ENCODE data around the gene FLVCR2.

FLVCR2 gene

DNA sequence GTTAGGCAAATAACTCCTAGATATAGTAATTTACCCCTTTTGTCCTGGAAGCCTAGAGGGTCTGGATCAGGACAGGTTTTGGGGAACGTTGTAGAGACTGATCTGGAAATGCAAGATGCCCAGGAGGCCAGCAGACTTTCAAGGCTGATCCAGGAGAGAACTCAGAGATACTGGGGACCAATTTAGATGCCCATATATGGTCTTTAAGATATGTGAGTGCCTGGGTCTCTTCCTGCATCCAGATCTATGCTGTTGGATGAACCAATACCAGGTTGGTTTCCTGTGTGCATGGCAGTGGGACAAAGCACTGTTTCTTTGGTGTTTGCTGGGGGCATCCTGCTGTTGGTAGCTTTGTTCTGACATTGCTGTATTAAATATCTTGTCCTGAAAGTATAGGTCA, 76.8 kb downstream of the FLVCR2 start:
- H2BK5ac ChIP-seq (ENCODE audit: low read depth, low read length, poor library complexity, severe bottlenecking), result no peak overlapping the region
- no peak overlapping the region for H3K27ac ChIP-seq (ENCODE audit: low read length, poor library complexity, severe bottlenecking)
- no peak overlapping the region for H4K8ac ChIP-seq (ENCODE audit: low read length)
- no peak overlapping the region for H2BK12ac ChIP-seq (ENCODE audit: low read length in 2 of 2)
- H3K9me3 ChIP-seq (ENCODE audit: control insufficient read depth, low read length), result no peaks in the 10 kb centered on the region
- no peak overlapping the region for H2AFZ ChIP-seq (ENCODE audit: low read depth, low read length)
- H3K27me3 ChIP-seq (ENCODE audit: control insufficient read depth in 1 of 2, insufficient read depth in 1 of 2, low read length in 2 of 2), result no peaks in the 10 kb centered on the region
- H3K14ac ChIP-seq (ENCODE audit: low read length in 2 of 2), result no peak overlapping the region
- H3K4me1 ChIP-seq (ENCODE audit: control insufficient read depth, insufficient read depth, low read depth, low read length), result peaks cover 9% of the 10 kb centered on the region
- H2BK15ac ChIP-seq (ENCODE audit: low read depth, poor library complexity, severe bottlenecking), result no peak overlapping the region
- H3K4ac ChIP-seq (ENCODE audit: low read depth in 1 of 2, low read length in 2 of 2), result no peak overlapping the region
- H3K23ac ChIP-seq (ENCODE audit: low read length in 2 of 2), result no peak overlapping the region
- H3K36me3 ChIP-seq (ENCODE audit: control insufficient read depth in 1 of 2, insufficient read depth in 2 of 2, low read depth in 1 of 2, low read length in 2 of 2), result peaks cover 30 to 59% of the 10 kb centered on the region in 2 experiments
- H2BK120ac ChIP-seq (ENCODE audit: low read depth, low read length), result peak overlapping the region; percentile 68
- H3K9ac ChIP-seq (ENCODE audit: low read length), result no peak overlapping the region
- peaks cover 40% of the 10 kb centered on the region for H3K79me1 ChIP-seq (replicated peaks; ENCODE audit: low read length, poor library complexity, severe bottlenecking)
- no peak overlapping the region for H2AK5ac ChIP-seq (ENCODE audit: low read length, severe bottlenecking)
- DNase-seq, result no peak
- H3K4me3 ChIP-seq (ENCODE audit: insufficient read depth in 1 of 2, low read depth in 1 of 2, low read length in 2 of 2), result no peak overlapping the region
- no peak overlapping the region for H3K4me2 ChIP-seq (ENCODE audit: low read length, poor library complexity, severe bottlenecking)
- no peak overlapping the region for H3K18ac ChIP-seq (ENCODE audit: low read depth in 1 of 2, low read length in 2 of 2)
- H4K91ac ChIP-seq (ENCODE audit: low read length), result no peak overlapping the region
- 0% methylated on average over 1 of the region's 1 CpG for WGBS

DNA sequence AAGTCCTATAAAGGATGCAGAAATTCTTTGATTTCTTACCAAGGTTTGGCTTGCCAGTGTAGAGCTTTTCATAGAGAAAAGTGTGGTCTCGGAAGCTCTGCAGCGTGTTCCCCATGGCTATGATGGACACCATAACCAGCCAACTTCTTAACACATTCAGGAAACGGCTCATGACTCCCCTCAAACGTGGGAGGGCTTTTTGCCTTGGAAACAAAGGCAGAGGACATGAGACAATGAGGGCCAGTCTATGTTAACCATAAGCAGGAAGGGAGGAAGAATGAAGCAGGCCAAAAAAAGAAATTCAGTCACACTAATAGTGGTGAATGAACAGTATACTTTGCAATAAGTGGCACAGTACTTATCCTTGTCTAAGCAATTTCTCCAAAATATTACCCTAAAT, 78.9 kb downstream of the FLVCR2 start:
- no peaks in the 10 kb centered on the region for H3K27me3 ChIP-seq (ENCODE audit: control insufficient read depth in 1 of 2, insufficient read depth in 1 of 2, low read length in 2 of 2)
- H3K27ac ChIP-seq (ENCODE audit: low read length, poor library complexity, severe bottlenecking), result no peak overlapping the region
- H2BK12ac ChIP-seq (ENCODE audit: low read length in 2 of 2), result no peak overlapping the region
- no peak overlapping the region for H2AFZ ChIP-seq (ENCODE audit: low read depth, low read length)
- no peak for DNase-seq
- no peak overlapping the region for H2BK120ac ChIP-seq (ENCODE audit: low read depth, low read length)
- H2BK15ac ChIP-seq (ENCODE audit: low read depth, poor library complexity, severe bottlenecking), result no peak overlapping the region
- no peak overlapping the region for H3K18ac ChIP-seq (ENCODE audit: low read depth in 1 of 2, low read length in 2 of 2)
- no peak overlapping the region for H4K91ac ChIP-seq (ENCODE audit: low read length)
- H2AK5ac ChIP-seq (ENCODE audit: low read length, severe bottlenecking), result no peak overlapping the region
- peaks cover 5% of the 10 kb centered on the region for H3K4me1 ChIP-seq (ENCODE audit: control insufficient read depth, insufficient read depth, low read depth, low read length)
- no peak overlapping the region for H2BK5ac ChIP-seq (ENCODE audit: low read depth, low read length, poor library complexity, severe bottlenecking)
- H3K14ac ChIP-seq (ENCODE audit: low read length in 2 of 2), result no peak overlapping the region
- H3K79me1 ChIP-seq (replicated peaks; ENCODE audit: low read length, poor library complexity, severe bottlenecking), result peaks cover 27% of the 10 kb centered on the region
- no peak overlapping the region for H3K23ac ChIP-seq (ENCODE audit: low read length in 2 of 2)
- H4K8ac ChIP-seq (ENCODE audit: low read length), result no peak overlapping the region
- H3K9ac ChIP-seq (ENCODE audit: low read length), result no peak overlapping the region
- H3K36me3 ChIP-seq (ENCODE audit: control insufficient read depth in 1 of 2, insufficient read depth in 2 of 2, low read depth in 1 of 2, low read length in 2 of 2), result peaks cover 13 to 38% of the 10 kb centered on the region in 2 experiments
- H3K9me3 ChIP-seq (ENCODE audit: control insufficient read depth, low read length), result no peaks in the 10 kb centered on the region
- 94% methylated on average over 3 of the region's 4 CpGs for WGBS
- no peak overlapping the region for H3K4me2 ChIP-seq (ENCODE audit: low read length, poor library complexity, severe bottlenecking)
- no peak overlapping the region for H3K4me3 ChIP-seq (ENCODE audit: insufficient read depth in 1 of 2, low read depth in 1 of 2, low read length in 2 of 2)
- no peak overlapping the region for H3K4ac ChIP-seq (ENCODE audit: low read depth in 1 of 2, low read length in 2 of 2)

DNA sequence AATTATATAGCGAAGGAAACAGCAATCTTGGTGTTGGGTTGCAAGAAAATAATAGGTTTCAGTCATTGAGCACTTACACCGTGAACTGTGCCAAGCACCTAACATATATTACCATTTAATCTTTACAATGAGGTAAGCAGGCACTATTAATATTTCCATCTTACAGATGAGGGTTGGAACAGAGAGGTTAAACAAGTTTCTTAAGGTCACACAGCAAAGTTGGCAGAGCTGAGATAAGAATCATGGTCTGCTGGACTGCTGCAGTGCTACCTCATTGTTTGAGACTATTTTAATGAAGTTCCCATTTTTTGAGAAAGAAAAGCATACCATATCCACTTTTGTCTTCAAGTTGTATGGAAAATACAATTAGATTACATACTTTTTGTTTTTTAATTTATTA, 80.5 kb downstream of the FLVCR2 start:
- Histone ChIP-seq H3K9me3 (ENCODE audit: control insufficient read depth, low read length) (no peaks in the 10 kb centered on the region), H3K14ac (ENCODE audit: low read length in 2 of 2) (no peak overlapping the region), H3K79me1 (replicated peaks; ENCODE audit: low read length, poor library complexity, severe bottlenecking) (peaks cover 25% of the 10 kb centered on the region), H3K18ac (ENCODE audit: low read depth in 1 of 2, low read length in 2 of 2) (no peak overlapping the region), H2BK15ac (ENCODE audit: low read depth, poor library complexity, severe bottlenecking) (no peak overlapping the region), H2AK5ac (ENCODE audit: low read length, severe bottlenecking) (no peak overlapping the region), H3K36me3 (ENCODE audit: control insufficient read depth in 1 of 2, insufficient read depth in 2 of 2, low read depth in 1 of 2, low read length in 2 of 2) (peaks cover 6 to 42% of the 10 kb centered on the region in 2 experiments), H2AFZ (ENCODE audit: low read depth, low read length) (no peak overlapping the region), H2BK120ac (ENCODE audit: low read depth, low read length) (no peak overlapping the region), H3K27ac (ENCODE audit: low read length, poor library complexity, severe bottlenecking) (no peak overlapping the region), H3K4ac (ENCODE audit: low read depth in 1 of 2, low read length in 2 of 2) (no peak overlapping the region), H3K9ac (ENCODE audit: low read length) (no peak overlapping the region), H3K4me3 (ENCODE audit: insufficient read depth in 1 of 2, low read depth in 1 of 2, low read length in 2 of 2) (no peak overlapping the region), H3K23ac (ENCODE audit: low read length in 2 of 2) (no peak overlapping the region), H4K8ac (ENCODE audit: low read length) (no peak overlapping the region), H3K4me2 (ENCODE audit: low read length, poor library complexity, severe bottlenecking) (no peak overlapping the region), H4K91ac (ENCODE audit: low read length) (no peak overlapping the region), H3K4me1 (ENCODE audit: control insufficient read depth, insufficient read depth, low read depth, low read length) (peaks cover 5% of the 10 kb centered on the region), H2BK12ac (ENCODE audit: low read length in 2 of 2) (no peak overlapping the region), H3K27me3 (ENCODE audit: control insufficient read depth in 1 of 2, insufficient read depth in 1 of 2, low read length in 2 of 2) (no peaks in the 10 kb centered on the region), H2BK5ac (ENCODE audit: low read depth, low read length, poor library complexity, severe bottlenecking) (no peak overlapping the region)
- WGBS, result no CpG with 5 or more reads among the region's 2 CpGs
- DNase-seq, result no peak

DNA sequence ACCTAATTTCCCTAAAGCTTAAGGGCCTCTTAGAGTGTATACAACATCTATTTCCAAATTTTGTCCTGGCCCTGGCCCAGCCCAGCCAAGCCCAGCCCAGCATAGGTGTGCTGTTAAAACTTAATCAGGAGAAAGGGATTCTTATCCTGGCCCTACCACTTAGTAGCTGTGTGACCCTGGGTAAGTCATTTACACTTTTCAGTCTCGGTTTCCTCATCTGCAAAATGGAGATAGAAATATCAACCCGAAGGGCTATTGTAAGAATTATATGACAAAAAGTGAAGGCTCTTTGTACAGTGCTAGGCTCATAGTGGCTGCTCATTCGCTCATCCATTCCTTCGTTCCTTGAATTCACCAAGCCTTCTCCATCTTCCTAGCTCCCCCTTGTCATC, 81.8 kb downstream of the FLVCR2 start:
- Histone ChIP-seq H3K14ac (ENCODE audit: low read length in 2 of 2) (no peak overlapping the region), H3K23ac (ENCODE audit: low read length in 2 of 2) (no peak overlapping the region), H4K91ac (ENCODE audit: low read length) (no peak overlapping the region), H3K4ac (ENCODE audit: low read depth in 1 of 2, low read length in 2 of 2) (peak overlapping the region in 1 of 2 experiments; percentile 40), H3K9me3 (ENCODE audit: control insufficient read depth, low read length) (no peaks in the 10 kb centered on the region), H3K27me3 (ENCODE audit: control insufficient read depth in 1 of 2, insufficient read depth in 1 of 2, low read length in 2 of 2) (no peaks in the 10 kb centered on the region), H2AFZ (ENCODE audit: low read depth, low read length) (no peak overlapping the region), H4K8ac (ENCODE audit: low read length) (peak overlapping the region; percentile 71), H3K18ac (ENCODE audit: low read depth in 1 of 2, low read length in 2 of 2) (peak overlapping the region; percentile 61 to 77), H3K9ac (ENCODE audit: low read length) (peak overlapping the region; percentile 94), H2BK5ac (ENCODE audit: low read depth, low read length, poor library complexity, severe bottlenecking) (no peak overlapping the region), H2BK12ac (ENCODE audit: low read length in 2 of 2) (peak overlapping the region in 1 of 2 experiments; percentile 45), H3K4me1 (ENCODE audit: control insufficient read depth, insufficient read depth, low read depth, low read length) (peaks cover 5% of the 10 kb centered on the region), H3K36me3 (ENCODE audit: control insufficient read depth in 1 of 2, insufficient read depth in 2 of 2, low read depth in 1 of 2, low read length in 2 of 2) (peaks cover 1 to 44% of the 10 kb centered on the region in 2 experiments), H2AK5ac (ENCODE audit: low read length, severe bottlenecking) (no peak overlapping the region), H3K27ac (ENCODE audit: low read length, poor library complexity, severe bottlenecking) (peak overlapping the region; percentile 18), H2BK15ac (ENCODE audit: low read depth, poor library complexity, severe bottlenecking) (no peak overlapping the region), H2BK120ac (ENCODE audit: low read depth, low read length) (no peak overlapping the region), H3K4me3 (ENCODE audit: insufficient read depth in 1 of 2, low read depth in 1 of 2, low read length in 2 of 2) (peak overlapping the region; percentile 71 to 88), H3K4me2 (ENCODE audit: low read length, poor library complexity, severe bottlenecking) (peak overlapping the region; percentile 73), H3K79me1 (replicated peaks; ENCODE audit: low read length, poor library complexity, severe bottlenecking) (peaks cover 24% of the 10 kb centered on the region)
- WGBS, result 7% methylated on average over 3 of the region's 4 CpGs
- no peak for DNase-seq
